Activated CD4-positive, alpha-beta T cell treated with anti-CD3 and anti-CD28 coated beads, Interleukin-10, Interleukin-2, amounts not matched to agents 100 ng/mL and 50 ng/mL, durations not matched to agents 16 hours and 8 hours (primary cell): ENCODE data around the gene FOXF2.

ENCODE experiments used
- DNase-seq: peaks from one replicate; pipeline ENCODE4 v3.0.0-alpha.2; 2020

The FOXF2 gene

DNA sequence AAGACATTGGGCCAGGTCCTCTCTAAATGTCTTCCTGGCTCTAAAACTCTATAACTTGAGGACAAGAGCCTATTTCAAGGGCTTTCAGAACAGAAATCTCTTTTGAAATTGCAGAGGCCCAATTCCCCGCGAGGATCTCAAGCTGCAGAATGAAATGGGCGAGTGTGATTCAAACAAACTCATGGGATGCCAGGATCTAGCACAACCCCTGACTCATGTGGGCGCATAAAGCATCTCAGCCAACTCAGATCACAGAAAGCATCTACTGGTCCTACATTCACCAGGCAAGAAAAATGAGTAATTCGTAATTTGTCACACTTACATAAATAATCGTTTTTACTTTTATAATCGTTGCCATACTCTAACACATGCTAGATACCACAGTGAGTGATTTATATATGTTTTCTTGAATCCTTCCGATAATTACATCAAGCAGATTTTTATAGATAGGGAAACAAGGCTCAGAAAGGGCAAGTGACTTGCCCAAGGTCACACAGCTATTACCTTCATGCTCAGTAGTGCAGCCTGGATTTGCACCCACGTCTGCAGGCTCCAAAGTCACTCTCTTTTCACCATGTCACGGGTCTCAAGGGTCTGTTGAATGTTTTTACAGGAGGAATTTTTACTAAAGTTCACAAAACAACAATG is 26.2 kb downstream of the FOXF2 start:
- no peak for DNase-seq

DNA sequence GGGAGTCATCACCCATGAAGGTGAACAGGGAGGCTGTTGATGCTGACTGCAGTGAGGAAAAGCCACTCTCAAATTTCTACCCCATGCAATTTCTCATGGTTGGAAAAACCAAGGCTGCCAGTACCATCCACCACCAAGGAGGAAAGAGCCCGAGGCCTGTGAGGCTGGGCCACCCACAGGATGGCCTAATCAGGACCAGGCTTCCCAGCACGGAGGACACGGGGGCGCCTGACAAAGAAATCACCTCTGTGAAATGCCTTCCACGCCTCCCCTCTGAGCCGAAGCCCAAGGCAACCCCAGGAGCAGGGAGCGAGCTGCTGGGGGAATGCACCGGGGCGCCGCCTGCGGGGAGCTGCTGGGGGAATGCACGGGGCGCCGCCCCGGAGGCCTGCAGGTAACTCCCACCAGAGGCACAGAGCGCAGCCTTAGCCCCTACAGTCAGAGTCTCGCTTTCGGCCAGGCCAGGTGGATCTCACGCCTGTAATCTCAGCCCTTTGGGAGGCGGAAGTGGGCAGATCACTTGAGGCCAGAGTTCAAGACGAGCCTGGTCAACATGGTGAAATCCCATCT is 26.9 kb downstream of the FOXF2 start:
- no peak for DNase-seq

DNA sequence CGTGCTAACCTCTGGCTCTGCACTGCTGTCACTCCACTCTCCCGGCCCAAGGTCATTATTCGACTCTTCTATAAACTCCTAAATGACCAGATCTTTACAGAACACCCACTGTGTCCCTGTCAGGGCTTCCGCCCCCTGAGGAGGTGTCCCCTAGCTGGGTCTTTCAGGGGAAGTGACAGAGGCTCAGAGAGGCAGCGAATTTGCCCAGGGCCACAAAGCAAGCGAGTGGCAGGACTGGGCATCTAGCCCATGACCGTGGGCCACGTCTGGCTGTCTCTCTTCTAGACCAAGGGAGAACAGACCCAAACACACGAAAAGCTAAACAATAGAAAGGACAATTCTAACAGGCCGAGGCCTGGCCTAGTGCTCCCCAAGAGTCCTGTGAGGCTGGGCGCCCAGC is 27.4 kb downstream of the FOXF2 start:
- no peak for DNase-seq

DNA sequence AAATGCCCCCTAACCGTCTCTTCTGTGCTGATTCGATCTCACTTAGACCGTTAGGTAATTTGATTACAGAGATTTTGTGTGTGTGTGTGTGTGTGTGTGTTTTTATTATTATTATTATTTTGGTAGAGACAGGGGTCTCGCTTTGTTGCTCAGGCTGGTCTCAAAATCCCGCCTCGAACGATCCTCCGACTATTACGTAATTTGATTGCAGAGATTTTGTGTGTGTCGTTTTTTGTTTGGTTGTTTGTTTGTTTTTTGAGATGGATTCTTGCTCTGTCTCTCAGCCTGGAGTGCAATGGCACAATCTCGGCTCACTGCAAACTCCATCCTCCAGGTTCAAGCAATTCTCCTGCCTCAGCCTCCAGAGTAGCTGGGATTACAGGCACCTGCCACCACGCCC is 28.3 kb downstream of the FOXF2 start:
- no peak for DNase-seq

DNA sequence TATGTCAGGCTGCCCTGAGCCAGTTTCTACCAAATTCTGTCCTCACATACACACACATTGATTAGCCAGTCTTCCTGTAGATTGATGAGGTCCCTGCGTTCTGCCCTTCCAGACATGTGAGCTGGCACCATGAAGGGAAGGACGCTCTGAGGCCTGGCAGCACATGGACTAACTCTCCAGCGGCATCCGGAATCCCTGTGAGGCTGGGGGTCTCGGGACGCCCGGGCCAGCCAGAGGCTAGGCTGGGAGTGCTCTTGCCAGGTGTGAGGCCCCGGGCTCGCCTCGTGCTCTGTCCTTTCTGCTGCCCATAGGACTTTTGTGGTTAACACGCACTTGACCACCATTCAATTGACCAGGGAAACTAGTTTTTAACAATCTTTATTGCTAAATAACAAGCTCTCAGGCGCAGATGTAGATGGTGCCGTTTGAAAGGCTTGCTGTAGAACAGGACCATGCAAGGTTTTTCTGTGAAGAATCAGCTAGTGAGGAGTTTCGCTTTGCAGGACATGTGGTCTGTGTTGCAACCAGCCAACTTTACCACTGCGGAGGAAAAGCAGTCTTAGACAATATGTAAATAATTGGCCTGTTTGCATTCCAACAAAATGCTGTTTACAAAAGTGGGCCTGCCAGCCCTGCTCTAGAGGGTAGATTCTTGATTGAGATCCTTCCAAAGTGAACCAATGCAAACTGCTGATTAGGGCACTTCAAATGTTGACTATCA is 29.3 kb downstream of the FOXF2 start:
- no peak for DNase-seq

DNA sequence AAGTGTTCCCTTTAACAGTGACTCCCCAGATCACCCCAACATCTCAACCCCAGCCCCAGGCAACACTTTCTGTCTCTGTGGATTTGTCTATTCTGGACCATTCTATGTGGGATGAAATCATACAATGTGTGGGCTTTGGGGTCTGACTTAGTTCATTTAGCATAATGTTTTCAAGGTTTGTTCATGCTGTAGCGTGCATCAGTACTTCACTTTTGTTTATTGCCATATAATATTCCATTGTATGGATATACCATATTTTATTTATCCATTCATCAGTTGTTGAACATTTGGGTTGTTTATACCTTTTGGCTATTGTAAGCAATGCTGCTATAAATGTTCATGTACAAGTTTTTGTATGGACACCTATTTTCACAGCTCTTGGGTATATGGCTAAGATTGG is 31.0 kb downstream of the FOXF2 start:
- DNase-seq: no peak

DNA sequence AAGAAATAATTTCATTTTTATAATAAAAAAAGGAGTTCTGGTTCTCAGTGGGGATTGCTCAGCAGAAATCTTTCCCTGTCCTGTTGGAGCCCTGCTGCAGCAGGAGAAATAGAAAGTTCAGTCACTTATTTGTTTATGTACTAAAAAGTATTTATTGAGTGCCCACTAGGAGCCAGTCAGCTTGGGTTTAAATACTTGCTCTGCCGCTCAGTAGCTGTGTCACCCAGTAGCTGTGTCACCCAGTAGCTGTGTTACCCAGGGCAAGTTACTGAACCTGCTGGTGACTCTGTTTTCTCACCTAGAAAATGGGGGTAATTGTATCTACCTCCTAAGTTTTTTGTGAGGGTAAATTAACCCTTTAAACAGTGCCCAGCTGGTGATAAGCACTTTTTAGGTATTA is 32.9 kb downstream of the FOXF2 start:
- DNase-seq: no peak

DNA sequence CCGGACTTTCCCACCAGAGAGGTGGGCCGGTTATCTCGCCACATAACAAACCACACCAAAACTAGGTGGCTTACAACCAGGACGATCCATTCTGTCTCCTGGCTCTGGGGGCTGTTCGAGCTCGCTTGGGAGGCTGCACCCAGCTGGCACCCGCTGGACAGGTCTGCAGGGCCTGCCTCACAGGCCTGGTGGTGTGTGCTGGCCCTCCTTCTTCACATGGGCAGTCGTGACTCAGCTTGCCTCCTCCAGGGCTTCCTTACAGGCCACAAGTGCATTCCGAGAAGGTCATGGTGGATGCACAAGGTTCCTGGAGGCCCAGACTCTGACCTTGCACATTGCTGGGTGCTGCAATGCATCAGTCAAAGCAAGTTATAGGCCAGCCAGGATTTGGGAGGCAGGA is 34.2 kb downstream of the FOXF2 start:
- DNase-seq: no peak

DNA sequence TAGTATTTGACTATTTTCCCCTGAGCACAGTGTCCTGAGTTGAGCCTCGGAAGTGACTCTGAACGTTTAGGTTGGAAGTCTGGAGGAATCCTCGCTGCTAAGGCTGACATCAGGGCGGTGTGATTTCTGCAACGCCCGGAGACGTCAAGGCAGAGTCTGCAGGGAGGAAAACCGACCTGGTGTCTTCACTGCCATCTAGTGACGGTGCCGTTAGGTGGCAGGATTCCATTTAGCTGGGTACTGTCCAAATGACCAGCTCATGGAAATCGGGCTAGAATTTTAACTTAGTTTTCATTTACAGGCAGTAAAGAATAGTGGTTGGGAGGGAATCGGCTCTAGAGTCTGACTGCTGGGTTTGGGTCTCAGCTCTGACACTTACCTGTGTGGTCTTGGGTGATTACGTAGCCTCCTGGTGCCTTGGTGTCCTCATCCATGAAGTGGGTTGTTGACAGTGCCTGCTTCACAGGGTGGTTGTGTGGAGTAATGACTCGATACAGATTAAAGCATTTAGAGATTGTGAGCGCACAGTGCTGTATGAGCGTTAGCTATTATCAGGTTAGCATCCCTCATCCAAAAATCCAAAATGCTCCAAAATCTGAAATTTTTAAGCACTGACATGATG is 35.0 kb downstream of the FOXF2 start:
- DNase-seq: peak; percentile 29

DNA sequence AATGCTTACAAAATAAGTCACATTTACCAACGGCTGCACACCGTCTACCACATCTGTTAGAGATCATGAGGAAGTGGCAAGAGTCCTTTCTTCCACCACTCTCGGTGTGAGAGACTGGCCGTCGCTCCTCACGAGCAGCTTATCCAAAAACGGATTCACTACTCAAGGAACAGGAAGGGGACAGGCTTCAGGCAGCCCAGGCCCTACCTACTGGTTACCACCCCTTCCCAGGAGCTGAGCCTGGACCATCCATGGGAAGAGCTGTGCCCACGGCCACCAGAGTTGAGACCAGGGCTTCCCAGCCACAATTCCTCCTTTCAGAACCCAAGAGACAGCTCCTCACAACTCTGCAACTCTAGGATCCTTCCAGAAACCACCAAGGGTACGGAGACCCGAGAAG is 37.0 kb downstream of the FOXF2 start:
- DNase-seq: no peak

DNA sequence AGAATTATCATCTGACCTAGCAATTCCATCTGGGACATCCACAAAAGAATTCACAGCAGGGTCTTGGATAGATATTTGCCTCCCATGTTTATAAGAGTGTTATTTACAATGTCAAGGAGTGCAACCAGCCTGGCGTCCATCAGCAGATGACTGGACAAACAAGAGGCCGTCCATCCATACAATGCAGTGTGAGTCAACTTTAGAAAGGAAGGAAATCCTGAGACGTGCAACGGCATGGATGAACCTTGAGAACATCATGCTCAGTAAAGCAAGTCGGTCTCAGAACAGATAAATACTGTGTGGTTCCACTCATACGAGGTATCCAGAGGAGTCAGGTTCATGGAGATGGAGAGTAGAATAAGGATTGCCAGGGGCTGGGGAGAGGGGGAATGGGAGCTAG is 46.4 kb downstream of the FOXF2 start:
- no peak for DNase-seq

DNA sequence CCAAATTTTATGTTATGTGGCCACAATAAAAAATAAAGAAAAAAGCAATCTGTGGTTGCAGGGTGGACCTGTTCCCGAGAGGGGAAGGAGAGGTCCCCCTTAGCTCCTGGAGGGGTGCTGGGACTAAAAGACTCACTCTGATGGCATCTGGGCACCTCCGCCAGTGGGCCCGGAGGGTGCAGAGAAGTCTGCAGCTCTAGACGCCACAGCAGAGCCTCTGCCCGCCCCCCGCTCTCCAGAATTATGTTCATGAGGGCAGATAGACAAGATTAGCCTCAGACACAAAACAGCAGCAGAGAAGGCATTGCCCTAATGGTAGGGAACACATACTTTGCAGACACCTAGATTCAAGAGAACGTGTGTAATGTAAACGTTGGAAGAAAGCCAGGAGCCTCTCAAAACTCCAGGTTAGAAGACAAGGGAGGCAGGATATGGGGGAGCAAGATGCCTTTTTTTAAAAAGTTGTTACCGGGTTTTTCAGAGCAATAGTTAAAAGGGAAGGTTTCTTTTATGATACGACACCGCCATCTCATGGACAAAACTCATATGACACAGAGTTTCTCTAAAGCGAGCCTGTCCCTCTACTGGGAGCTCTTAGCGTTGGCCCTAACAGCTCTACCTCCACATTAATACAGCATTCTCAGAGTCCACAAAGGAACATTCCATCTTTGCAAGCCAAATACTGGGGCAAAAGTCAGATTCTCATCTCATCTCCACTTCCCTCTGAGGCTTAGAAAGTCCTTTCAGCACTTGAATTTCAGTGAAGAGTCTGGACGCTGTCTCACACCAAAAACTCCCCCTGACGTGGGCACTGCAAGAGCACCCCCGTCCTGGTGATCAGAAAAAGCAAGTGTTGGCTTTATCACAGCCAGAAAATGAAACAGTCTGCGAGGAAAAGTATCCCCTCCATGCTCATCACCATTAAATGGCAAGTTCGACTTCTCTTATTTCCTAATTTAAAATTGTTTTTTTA is 47.2 kb downstream of the FOXF2 start:
- DNase-seq: peak; percentile 51

DNA sequence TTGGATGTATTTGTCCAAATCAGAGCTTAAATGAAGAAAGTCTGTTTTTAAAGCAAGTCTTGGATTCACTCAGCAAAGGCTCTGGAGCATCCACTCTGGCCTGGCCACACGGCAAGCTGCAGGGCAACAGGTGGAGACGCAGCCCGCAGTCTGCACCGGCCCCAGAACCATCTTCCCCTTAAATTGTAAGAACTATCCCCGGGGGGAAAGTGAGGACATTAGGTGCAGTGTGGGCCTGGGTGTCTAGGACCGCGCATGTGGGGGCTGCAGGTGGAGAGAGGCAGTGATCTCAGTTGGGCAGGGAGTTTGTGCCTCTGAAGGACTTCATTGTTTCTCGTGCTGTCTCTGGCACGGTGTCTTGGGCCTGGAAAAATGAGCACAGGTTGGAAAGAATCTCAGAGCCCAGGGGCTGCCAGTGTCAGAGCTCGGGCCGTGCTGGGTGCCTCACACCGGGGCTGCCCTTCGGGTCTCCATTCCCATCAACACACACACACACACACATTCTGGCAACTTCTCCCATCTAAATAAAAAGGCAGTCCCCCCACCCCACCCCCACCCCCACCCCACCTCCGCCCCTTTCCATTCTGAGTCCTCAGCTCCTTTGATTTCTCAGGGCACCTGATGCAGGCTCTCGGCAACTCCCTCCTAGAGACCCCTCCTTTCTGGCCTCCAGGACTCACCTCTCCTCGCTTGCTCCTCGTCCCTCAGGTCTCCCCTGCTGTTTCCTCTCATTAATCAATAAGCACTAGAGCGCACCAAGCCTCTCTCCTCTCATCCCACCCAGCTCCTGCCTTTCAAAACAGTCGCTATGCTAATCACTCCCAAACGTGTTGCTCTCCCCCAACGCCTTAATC is 48.4 kb downstream of the FOXF2 start:
- DNase-seq: no peak

DNA sequence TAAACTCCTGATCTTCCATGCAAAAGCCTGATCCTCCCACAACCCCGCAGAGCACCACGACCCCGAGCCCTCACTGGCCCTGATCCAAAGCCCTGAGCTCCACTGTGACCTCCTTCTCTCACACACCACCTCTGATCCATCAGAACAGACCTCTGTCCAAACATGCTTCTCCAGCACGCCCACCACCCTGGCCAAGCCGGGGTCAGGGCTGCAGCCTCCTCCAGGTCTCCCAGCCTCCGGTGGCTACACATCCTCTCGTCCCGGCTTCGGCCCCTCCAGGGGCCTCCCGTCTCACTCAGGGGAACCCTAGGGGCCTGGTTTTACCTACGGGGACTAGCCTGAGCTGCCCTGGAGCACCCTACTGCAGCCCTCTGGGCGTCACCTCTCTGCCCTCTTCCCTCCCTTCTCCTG is 49.1 kb downstream of the FOXF2 start:
- no peak for DNase-seq

DNA sequence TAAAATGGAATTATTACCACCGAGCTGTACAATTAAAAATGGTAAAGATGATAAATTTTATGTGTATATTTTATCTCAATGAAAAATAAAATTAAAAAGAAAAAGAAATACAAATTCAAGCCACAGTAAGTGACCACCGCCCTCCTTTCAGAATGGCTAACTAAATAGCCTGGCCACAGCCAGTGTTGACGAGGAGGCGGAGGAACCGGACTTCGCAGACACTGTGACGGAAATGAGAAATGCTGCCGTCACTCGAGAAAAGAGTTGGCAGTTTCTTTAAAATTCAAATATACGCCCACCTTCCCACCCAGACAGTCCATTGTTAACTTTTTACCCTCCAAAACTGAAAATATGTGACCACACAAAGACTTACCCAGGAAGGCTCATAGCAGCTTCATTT is 50.0 kb downstream of the FOXF2 start:
- no peak for DNase-seq

DNA sequence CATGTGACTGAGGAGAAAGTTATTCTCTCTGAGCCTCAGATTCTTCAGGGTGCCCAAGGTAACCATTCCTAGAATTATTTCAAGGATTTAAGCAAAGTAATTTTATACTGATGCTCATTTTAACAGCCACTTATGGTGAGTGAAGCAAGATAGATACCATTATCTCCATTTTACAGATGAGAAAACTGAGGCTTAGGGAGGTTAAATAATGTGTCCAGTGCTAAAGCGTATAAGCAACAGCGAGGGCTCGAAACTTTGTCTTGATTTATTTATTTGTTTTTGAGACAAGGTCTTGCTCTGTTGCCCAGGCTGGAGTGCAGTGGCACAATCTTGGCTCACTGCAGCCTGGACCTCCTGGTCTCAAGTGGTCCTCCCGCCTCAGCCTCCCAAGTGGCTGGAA is 53.6 kb downstream of the FOXF2 start:
- no peak for DNase-seq
